Mammary epithelial cell (primary cell): ENCODE data around the gene KRIT1.

Experiments
- CTCF ChIP-seq, 2 donors: IDR thresholded peaks in 1 of 2; conservative IDR thresholded peaks in 1 of 2; 2 replicates each; pipeline ENCODE4 v1.5.1; 2011 to 2012; ENCODE audit warnings: inconsistent platforms in 2 of 2, low read length in 2 of 2, mild to moderate bottlenecking in 2 of 2, control low read depth in 1 of 2, low read depth in 1 of 2; ENCODE audit not compliant: insufficient read depth in 1 of 2; ENCODE audit errors: extremely low read depth in 1 of 2
- EZH2 ChIP-seq: IDR thresholded peaks from 2 replicates; pipeline ENCODE4 v1.6.1; 2012; ENCODE audit warnings: low read length, inconsistent platforms, borderline replicate concordance

- TF ChIP-seq CTCF (conservative IDR thresholded peaks at IDR 0.05 in 1 of 2, IDR thresholded peaks at IDR 0.05 in 1 of 2; ENCODE audit: extremely low read depth in 1 of 2, insufficient read depth in 1 of 2, low read depth in 1 of 2, low read length in 2 of 2) (no peak), EZH2 (no peak)
Observed at GRCh38 chr7:92192326-92192725, 53.4 kb downstream of the KRIT1 start.
